K562 (cell line): Measurements from ENCODE around the gene FLAD1. TPM values are rescaled to one million over a fixed set of nuclear protein-coding genes. Genes with fewer than 3 reads are reported as not detected.

ENCODE experiments used
- C11orf30 ChIP-seq: fragments of 450-650 bp; IDR thresholded peaks from 2 replicates; pipeline ENCODE4 v1.6.1; 2016; ENCODE audit warnings: low read depth, mild to moderate bottlenecking
- CBX2 ChIP-seq: fragments of 200-600 bp; sonication (generic); IDR thresholded peaks from one replicate; pipeline ENCODE4 v1.6.1; 2012; ENCODE audit warnings: mild to moderate bottlenecking, low read length, inconsistent platforms; ENCODE audit not compliant: insufficient read depth, poor library complexity, severe bottlenecking
- CCNT2 ChIP-seq: IDR thresholded peaks from 2 replicates; pipeline ENCODE4 v1.6.1; 2011; ENCODE audit warnings: borderline replicate concordance, low read depth, mild to moderate bottlenecking, moderate library complexity, mixed read lengths, low read length; ENCODE audit not compliant: insufficient read length; ENCODE audit errors: extremely low read depth
- CREM ChIP-seq: IDR thresholded peaks from 2 replicates; pipeline ENCODE4 v1.6.1; 2014; ENCODE audit warnings: antibody characterized with exemption, low read depth
- ERF ChIP-seq: fragments of 450-650 bp; formaldehyde crosslinking; IDR thresholded peaks from 2 replicates; pipeline ENCODE4 v1.4.0; 2020; ENCODE audit warnings: mild to moderate bottlenecking, mixed read lengths
- FOSL1 ChIP-seq: fragments of 200-800 bp; sonication (Bioruptor generic); conservative IDR thresholded peaks from 2 replicates; pipeline ENCODE4 v1.6.1; 2016; ENCODE audit warnings: missing genetic modification characterization, missing compliant biosample characterization
- HCFC1 ChIP-seq: IDR thresholded peaks from 2 replicates; pipeline ENCODE4 v1.6.1; 2012; ENCODE audit warnings: low read depth, low read length, improper control_type of control experiment
- HNRNPL ChIP-seq: fragments of 200-400 bp; formaldehyde crosslinking; IDR thresholded peaks from 2 replicates; pipeline ENCODE4 v1.6.1; 2017; ENCODE audit warnings: low read depth, mild to moderate bottlenecking, low read length
- IFI16 ChIP-seq: fragments of 250-450 bp; sonication (Bioruptor Pico); IDR thresholded peaks from 2 replicates; pipeline ENCODE4 v2.1.2; 2022; ENCODE audit warnings: mild to moderate bottlenecking, inconsistent platforms
- PCBP1 ChIP-seq: fragments of 200-400 bp; formaldehyde crosslinking; IDR thresholded peaks from 2 replicates; pipeline ENCODE4 v1.6.1; 2018; ENCODE audit warnings: mild to moderate bottlenecking, low read depth, low read length; ENCODE audit not compliant: poor library complexity, severe bottlenecking
- PCBP2 ChIP-seq: fragments of 200-400 bp; formaldehyde crosslinking; IDR thresholded peaks from 2 replicates; pipeline ENCODE4 v1.6.1; 2018; ENCODE audit warnings: low read length, low read depth, mild to moderate bottlenecking, moderate library complexity; ENCODE audit not compliant: poor library complexity, severe bottlenecking
- PHB2 ChIP-seq: fragments of 450-650 bp; IDR thresholded peaks from 2 replicates; pipeline ENCODE4 v1.6.1; 2017; ENCODE audit warnings: low read depth
- PRMT5 ChIP-seq: sonication (generic); formaldehyde crosslinking; IDR thresholded peaks from 2 replicates; pipeline ENCODE4 v1.5.0; 2020; ENCODE audit warnings: missing genetic modification reagents
- RBM22 ChIP-seq: fragments of 200-400 bp; formaldehyde crosslinking; IDR thresholded peaks from 2 replicates; pipeline ENCODE4 v1.6.1; 2018; ENCODE audit warnings: low read length, low read depth; ENCODE audit not compliant: poor library complexity, severe bottlenecking
- SOX6 ChIP-seq: fragments of 450-650 bp; IDR thresholded peaks from 2 replicates; pipeline ENCODE4 v1.6.1; 2014; ENCODE audit warnings: mild to moderate bottlenecking
- TAL1 ChIP-seq: fragments of 450-650 bp; IDR thresholded peaks from 2 replicates; pipeline ENCODE4 v1.6.1; 2016; ENCODE audit warnings: mild to moderate bottlenecking
- TCFL5 ChIP-seq: fragments of 250-450 bp; sonication (Bioruptor Pico); conservative IDR thresholded peaks from 2 replicates; pipeline ENCODE4 v1.6.1; 2021; ENCODE audit warnings: mild to moderate bottlenecking, moderate library complexity, matching md5 sums
- XRCC3 ChIP-seq: fragments of 450-650 bp; IDR thresholded peaks from 2 replicates; pipeline ENCODE4 v1.6.1; 2017; ENCODE audit warnings: mild to moderate bottlenecking, moderate library complexity
- ZNF146 ChIP-seq: IDR thresholded peaks from one replicate; pipeline ENCODE4 v1.6.1; 2018; ENCODE audit warnings: missing compliant biosample characterization; ENCODE audit not compliant: unreplicated experiment
- ZNF347 ChIP-seq: fragments of 450-650 bp; formaldehyde crosslinking; IDR thresholded peaks from 2 replicates; pipeline ENCODE4 v1.4.0; 2020; ENCODE audit warnings: low read depth, mild to moderate bottlenecking, moderate library complexity
- ZNF696 ChIP-seq: fragments of 250-450 bp; sonication (Bioruptor Pico); conservative IDR thresholded peaks from 2 replicates; pipeline ENCODE4 v1.4.0; 2020; ENCODE audit warnings: mild to moderate bottlenecking, moderate library complexity
- ZNF780A ChIP-seq: fragments of 250-450 bp; sonication (Bioruptor Pico); IDR thresholded peaks from 2 replicates; pipeline ENCODE4 v1.5.0; 2021; ENCODE audit warnings: mild to moderate bottlenecking
- polyA plus RNA-seq, 8 experiments: library from polyadenylated mRNA; depleted of rRNA in 4 of 8; stranded (reverse) in 5 of 8; unstranded in 3 of 8; fragments of >200 nt; fragmentation: Nextera tagmentation in 2 of 8; fragmentation: Illumina TruSeq in 1 of 8; extraction: Ambion mirVana in 2 of 8; extraction: Trizol in 1 of 8; gene quantifications; 2 replicates each; pipeline versions ENCODE4 v1.2.1 to v1.2.3, GENCODE V29; 2011 to 2014; ENCODE audit warnings: inconsistent platforms in 1 of 8, missing spikeins in 1 of 8
- total RNA-seq, 7 experiments: library from RNA; depleted of rRNA in 6 of 7; stranded (reverse); fragments of >200 nt in 6 of 7; fragmentation: Illumina TruSeq in 2 of 7; extraction: Trizol in 2 of 7; gene quantifications; 2 replicates each; pipeline versions ENCODE4 v1.2.1 to v1.2.3, GENCODE V29; 2011 to 2021; ENCODE audit warnings: low replicate concordance in 1 of 7
- TF ChIP-seq, protein P1 (sequence below): sonication (generic); formaldehyde crosslinking; IDR thresholded peaks from 2 replicates; pipeline ENCODE4 v1.8.0; 2022; ENCODE audit warnings: mild to moderate bottlenecking, missing genetic modification reagents, borderline replicate concordance
- TF ChIP-seq, protein P2 (sequence below): fragments of 250-450 bp; sonication (Bioruptor Pico); IDR thresholded peaks from 2 replicates; pipeline ENCODE4 v1.5.0; 2020; ENCODE audit warnings: mild to moderate bottlenecking, borderline replicate concordance

FLAD1 gene
- total and polyA plus RNA-seq, 9 of the 15 experiments (the other 6 are each of a cell fraction or from before 2014, with no cell fraction given) = 24.9 to 85.8 (median 67.0) TPM

DNA sequence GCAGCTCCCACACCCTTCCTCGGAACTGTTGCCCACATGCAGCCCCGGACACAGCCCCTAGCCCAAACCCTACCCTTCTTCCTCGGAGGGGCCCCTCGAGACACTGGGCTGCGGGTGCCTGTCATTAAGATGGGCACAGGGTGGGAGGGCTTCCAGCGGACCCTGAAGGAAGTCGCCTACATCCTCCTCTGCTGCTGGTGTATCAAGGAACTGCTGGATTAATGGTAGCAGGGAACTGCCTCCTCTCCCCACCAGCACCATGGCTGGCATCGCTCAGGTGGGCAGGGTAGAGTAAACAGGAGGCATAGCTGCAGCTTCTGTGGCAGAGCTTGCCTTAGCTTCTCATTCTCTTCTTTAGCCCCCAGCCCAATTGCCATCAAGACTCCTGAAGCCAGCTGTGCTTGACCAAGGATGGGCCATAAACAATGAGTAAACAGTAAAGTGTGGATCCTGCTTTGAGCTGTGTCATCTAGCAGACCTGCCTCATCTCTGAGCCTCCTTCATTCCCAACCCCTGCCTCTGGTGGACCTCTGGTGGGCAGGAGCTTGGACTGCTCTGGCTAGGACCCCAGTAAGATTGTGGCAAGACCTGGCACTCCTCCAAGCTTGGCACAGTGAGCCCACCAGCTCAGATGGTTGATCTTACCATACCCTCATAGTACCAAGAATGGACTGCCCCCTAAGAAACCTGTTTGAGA is 10.6 kb downstream of the FLAD1 start, which contains the start of gene LENEP (continued):
- TF ChIP-seq ZNF146 (CRISPR knock-in tag) (no peak), ZNF696 (no peak), CBX2 (no peak), HCFC1 (no peak), CCNT2 (no peak), PCBP1 (no peak), HNRNPL (no peak), CREM (no peak), TCFL5 (no peak), XRCC3 (no peak), SOX6 (0 out of 2 replicates have a peak, but pooled peaks have one; percentile 34), C11orf30 (peak; percentile 39; the same call in 1 of the 2 replicates), PRMT5 (no peak), ERF (CRISPR knock-in tag) (0 out of 2 replicates have a peak, but pooled peaks have one; percentile 15), TAL1 (no peak), RBM22 (no peak), IFI16 (CRISPR knock-in tag) (no peak), FOSL1 (tag) (0 out of 2 replicates have a peak, but pooled peaks have one; percentile 11), ZNF347 (CRISPR knock-in tag) (no peak), ZNF780A (CRISPR knock-in tag) (no peak), PHB2 (no peak), PCBP2 (no peak)
- TF ChIP-seq, protein P1, sequence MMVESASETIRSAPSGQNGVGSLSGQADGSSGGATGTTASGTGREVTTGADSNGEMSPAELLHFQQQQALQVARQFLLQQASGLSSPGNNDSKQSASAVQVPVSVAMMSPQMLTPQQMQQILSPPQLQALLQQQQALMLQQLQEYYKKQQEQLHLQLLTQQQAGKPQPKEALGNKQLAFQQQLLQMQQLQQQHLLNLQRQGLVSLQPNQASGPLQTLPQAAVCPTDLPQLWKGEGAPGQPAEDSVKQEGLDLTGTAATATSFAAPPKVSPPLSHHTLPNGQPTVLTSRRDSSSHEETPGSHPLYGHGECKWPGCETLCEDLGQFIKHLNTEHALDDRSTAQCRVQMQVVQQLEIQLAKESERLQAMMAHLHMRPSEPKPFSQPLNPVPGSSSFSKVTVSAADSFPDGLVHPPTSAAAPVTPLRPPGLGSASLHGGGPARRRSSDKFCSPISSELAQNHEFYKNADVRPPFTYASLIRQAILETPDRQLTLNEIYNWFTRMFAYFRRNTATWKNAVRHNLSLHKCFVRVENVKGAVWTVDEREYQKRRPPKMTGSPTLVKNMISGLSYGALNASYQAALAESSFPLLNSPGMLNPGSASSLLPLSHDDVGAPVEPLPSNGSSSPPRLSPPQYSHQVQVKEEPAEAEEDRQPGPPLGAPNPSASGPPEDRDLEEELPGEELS = no peak
- TF ChIP-seq, protein P2, sequence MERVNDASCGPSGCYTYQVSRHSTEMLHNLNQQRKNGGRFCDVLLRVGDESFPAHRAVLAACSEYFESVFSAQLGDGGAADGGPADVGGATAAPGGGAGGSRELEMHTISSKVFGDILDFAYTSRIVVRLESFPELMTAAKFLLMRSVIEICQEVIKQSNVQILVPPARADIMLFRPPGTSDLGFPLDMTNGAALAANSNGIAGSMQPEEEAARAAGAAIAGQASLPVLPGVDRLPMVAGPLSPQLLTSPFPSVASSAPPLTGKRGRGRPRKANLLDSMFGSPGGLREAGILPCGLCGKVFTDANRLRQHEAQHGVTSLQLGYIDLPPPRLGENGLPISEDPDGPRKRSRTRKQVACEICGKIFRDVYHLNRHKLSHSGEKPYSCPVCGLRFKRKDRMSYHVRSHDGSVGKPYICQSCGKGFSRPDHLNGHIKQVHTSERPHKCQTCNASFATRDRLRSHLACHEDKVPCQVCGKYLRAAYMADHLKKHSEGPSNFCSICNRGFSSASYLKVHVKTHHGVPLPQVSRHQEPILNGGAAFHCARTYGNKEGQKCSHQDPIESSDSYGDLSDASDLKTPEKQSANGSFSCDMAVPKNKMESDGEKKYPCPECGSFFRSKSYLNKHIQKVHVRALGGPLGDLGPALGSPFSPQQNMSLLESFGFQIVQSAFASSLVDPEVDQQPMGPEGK = no peak
